ENCODE data around the gene INPP4A. TPM values are rescaled to one million over a fixed set of nuclear protein-coding genes. Genes with fewer than 3 reads are reported as not detected.

The INPP4A gene
- total and polyA plus RNA-seq, 2 of the 13 experiments (the other 11 are each of a cell fraction or from before 2014, with no cell fraction given), result 10.1 to 10.9 TPM

- TF ChIP-seq UBTF (CRISPR knock-in tag; IDR thresholded peaks at IDR 0.05) (0 out of 2 replicates have a peak, but pooled peaks have one; percentile 12), ZBTB44 (CRISPR knock-in tag; IDR thresholded peaks at IDR 0.05) (no peak), FOXJ3 (CRISPR knock-in tag; IDR thresholded peaks at IDR 0.05; ENCODE audit: borderline replicate concordance) (no peak), MBNL3 (CRISPR knock-in tag; conservative IDR thresholded peaks at IDR 0.05) (no peak), NR1H2 (CRISPR knock-in tag; IDR thresholded peaks at IDR 0.05; ENCODE audit: borderline replicate concordance, low read depth) (no peak), YY1 (IDR thresholded peaks at IDR 0.05; ENCODE audit: insufficient read depth, insufficient replicate concordance, low read depth, low read length) (peak; percentile 42), KDM5A (IDR thresholded peaks at IDR 0.05; ENCODE audit: borderline replicate concordance, low read length) (no peak), RXRB (CRISPR knock-in tag; IDR thresholded peaks at IDR 0.05; ENCODE audit: borderline replicate concordance) (peak; percentile 22; the same call in 1 of the 2 replicates), ZNF687 (CRISPR knock-in tag; IDR thresholded peaks at IDR 0.05) (peak; percentile 34)
- TF ChIP-seq, protein P1, sequence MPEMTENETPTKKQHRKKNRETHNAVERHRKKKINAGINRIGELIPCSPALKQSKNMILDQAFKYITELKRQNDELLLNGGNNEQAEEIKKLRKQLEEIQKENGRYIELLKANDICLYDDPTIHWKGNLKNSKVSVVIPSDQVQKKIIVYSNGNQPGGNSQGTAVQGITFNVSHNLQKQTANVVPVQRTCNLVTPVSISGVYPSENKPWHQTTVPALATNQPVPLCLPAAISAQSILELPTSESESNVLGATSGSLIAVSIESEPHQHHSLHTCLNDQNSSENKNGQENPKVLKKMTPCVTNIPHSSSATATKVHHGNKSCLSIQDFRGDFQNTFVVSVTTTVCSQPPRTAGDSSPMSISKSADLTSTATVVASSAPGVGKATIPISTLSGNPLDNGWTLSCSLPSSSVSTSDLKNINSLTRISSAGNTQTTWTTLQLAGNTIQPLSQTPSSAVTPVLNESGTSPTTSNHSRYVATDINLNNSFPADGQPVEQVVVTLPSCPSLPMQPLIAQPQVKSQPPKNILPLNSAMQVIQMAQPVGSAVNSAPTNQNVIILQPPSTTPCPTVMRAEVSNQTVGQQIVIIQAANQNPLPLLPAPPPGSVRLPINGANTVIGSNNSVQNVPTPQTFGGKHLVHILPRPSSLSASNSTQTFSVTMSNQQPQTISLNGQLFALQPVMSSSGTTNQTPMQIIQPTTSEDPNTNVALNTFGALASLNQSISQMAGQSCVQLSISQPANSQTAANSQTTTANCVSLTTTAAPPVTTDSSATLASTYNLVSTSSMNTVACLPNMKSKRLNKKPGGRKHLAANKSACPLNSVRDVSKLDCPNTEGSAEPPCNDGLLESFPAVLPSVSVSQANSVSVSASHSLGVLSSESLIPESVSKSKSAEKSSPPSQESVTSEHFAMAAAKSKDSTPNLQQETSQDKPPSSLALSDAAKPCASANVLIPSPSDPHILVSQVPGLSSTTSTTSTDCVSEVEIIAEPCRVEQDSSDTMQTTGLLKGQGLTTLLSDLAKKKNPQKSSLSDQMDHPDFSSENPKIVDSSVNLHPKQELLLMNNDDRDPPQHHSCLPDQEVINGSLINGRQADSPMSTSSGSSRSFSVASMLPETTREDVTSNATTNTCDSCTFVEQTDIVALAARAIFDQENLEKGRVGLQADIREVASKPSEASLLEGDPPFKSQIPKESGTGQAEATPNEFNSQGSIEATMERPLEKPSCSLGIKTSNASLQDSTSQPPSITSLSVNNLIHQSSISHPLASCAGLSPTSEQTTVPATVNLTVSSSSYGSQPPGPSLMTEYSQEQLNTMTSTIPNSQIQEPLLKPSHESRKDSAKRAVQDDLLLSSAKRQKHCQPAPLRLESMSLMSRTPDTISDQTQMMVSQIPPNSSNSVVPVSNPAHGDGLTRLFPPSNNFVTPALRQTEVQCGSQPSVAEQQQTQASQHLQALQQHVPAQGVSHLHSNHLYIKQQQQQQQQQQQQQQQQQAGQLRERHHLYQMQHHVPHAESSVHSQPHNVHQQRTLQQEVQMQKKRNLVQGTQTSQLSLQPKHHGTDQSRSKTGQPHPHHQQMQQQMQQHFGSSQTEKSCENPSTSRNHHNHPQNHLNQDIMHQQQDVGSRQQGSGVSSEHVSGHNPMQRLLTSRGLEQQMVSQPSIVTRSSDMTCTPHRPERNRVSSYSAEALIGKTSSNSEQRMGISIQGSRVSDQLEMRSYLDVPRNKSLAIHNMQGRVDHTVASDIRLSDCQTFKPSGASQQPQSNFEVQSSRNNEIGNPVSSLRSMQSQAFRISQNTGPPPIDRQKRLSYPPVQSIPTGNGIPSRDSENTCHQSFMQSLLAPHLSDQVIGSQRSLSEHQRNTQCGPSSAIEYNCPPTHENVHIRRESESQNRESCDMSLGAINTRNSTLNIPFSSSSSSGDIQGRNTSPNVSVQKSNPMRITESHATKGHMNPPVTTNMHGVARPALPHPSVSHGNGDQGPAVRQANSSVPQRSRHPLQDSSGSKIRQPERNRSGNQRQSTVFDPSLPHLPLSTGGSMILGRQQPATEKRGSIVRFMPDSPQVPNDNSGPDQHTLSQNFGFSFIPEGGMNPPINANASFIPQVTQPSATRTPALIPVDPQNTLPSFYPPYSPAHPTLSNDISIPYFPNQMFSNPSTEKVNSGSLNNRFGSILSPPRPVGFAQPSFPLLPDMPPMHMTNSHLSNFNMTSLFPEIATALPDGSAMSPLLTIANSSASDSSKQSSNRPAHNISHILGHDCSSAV (CRISPR knock-in tag; IDR thresholded peaks at IDR 0.05; ENCODE audit: borderline replicate concordance), result no peak
These were observed 124.6 kb downstream of the INPP4A start (continued) for GRCh38 chr2:98569197-98569793.
